Neural cell (in vitro differentiated cells): ENCODE results near the gene NANP. TPM values are rescaled to one million over a fixed set of nuclear protein-coding genes. Genes with fewer than 3 reads are reported as not detected.

Source experiments
- H2AFZ ChIP-seq: fragments of 200-600, 300-800 bp; sonication (generic), shearing (Covaris generic); 2 replicates; pipeline ENCODE4 v1.6.0; 2014; ENCODE audit warnings: low read depth, mild to moderate bottlenecking, antibody characterized with exemption, low read length, moderate library complexity
- H3F3A ChIP-seq: fragments of 200-600 bp; shearing (Covaris generic); 2 replicates; pipeline ENCODE4 v1.6.1; 2016; ENCODE audit warnings: mild to moderate bottlenecking, moderate library complexity, mixed read lengths, antibody characterized with exemption, low read length; ENCODE audit not compliant: insufficient read depth, poor library complexity, severe bottlenecking
- H3K27ac ChIP-seq: fragments of 200-600, 300-800 bp; sonication (generic), shearing (Covaris generic); 2 replicates; pipeline ENCODE4 v1.5.1; 2014; ENCODE audit warnings: mild to moderate bottlenecking, low read length, moderate library complexity
- H3K27me3 ChIP-seq: fragments of 300-800, 200-600 bp; sonication (generic), shearing (Covaris generic); 2 replicates; pipeline ENCODE4 v1.6.0; 2014; ENCODE audit warnings: mild to moderate bottlenecking, low read depth, low read length, moderate library complexity; ENCODE audit not compliant: insufficient read depth
- H3K36me3 ChIP-seq: fragments of 300-800, 200-600 bp; sonication (generic), shearing (Covaris generic); 2 replicates; pipeline ENCODE4 v1.5.1; 2014; ENCODE audit warnings: mild to moderate bottlenecking, antibody characterized with exemption, low read length, moderate library complexity; ENCODE audit not compliant: insufficient read depth
- H3K4me2 ChIP-seq: fragments of 300-800, 200-600 bp; sonication (generic), shearing (Covaris generic); 2 replicates; pipeline ENCODE4 v1.6.0; 2014; ENCODE audit warnings: mild to moderate bottlenecking, low read length
- H3K4me3 ChIP-seq: fragments of 300-800, 200-600 bp; sonication (generic), shearing (Covaris generic); 2 replicates; pipeline ENCODE4 v1.5.1; 2014; ENCODE audit warnings: mild to moderate bottlenecking, low read length, moderate library complexity
- H3K79me2 ChIP-seq: fragments of 200-600 bp; shearing (Covaris generic); replicated peaks from 2 replicates; pipeline ENCODE4 v1.6.0; 2014; ENCODE audit warnings: mild to moderate bottlenecking, low read length, moderate library complexity; ENCODE audit not compliant: insufficient read depth
- H3K9ac ChIP-seq: fragments of 300-800, 200-600 bp; sonication (generic), shearing (Covaris generic); 2 replicates; pipeline ENCODE4 v1.6.1; 2016; ENCODE audit warnings: mild to moderate bottlenecking, low read length, mixed read lengths
- H3K9me2 ChIP-seq: fragments of 200-600 bp; shearing (Covaris generic); 2 replicates; pipeline ENCODE4 v1.6.1; 2016; ENCODE audit warnings: mild to moderate bottlenecking, low read length, mixed read lengths; ENCODE audit not compliant: insufficient read depth
- H3K9me3 ChIP-seq: fragments of 200-600, 300-800 bp; sonication (generic), shearing (Covaris generic); 2 replicates; pipeline ENCODE4 v1.6.1; 2016; ENCODE audit warnings: mild to moderate bottlenecking, mixed run types, low read length, moderate library complexity, mixed read lengths
- H4K20me1 ChIP-seq: fragments of 200-600 bp; shearing (Covaris generic); 2 replicates; pipeline ENCODE4 v1.6.1; 2016; ENCODE audit warnings: mild to moderate bottlenecking, mixed run types; ENCODE audit not compliant: insufficient read depth
- CTCF ChIP-seq: fragments of 450-650 bp; IDR thresholded peaks from 2 replicates; pipeline ENCODE4 v1.5.1; 2014; ENCODE audit warnings: antibody characterized with exemption, mild to moderate bottlenecking, moderate library complexity; ENCODE audit not compliant: poor library complexity, severe bottlenecking
- EP300 ChIP-seq: fragments of 450-650 bp; conservative IDR thresholded peaks from 2 replicates; pipeline ENCODE4 v1.6.1; 2014; ENCODE audit warnings: antibody characterized with exemption, mild to moderate bottlenecking, moderate library complexity; ENCODE audit not compliant: poor library complexity, severe bottlenecking
- EZH2 ChIP-seq: fragments of 200-600, 300-800 bp; shearing (Covaris generic), sonication (generic); IDR thresholded peaks from 2 replicates; pipeline ENCODE4 v1.6.1; 2014; ENCODE audit warnings: antibody characterized with exemption, low read length, borderline replicate concordance, mild to moderate bottlenecking; ENCODE audit not compliant: insufficient read depth, poor library complexity, severe bottlenecking
- MXI1 ChIP-seq: fragments of 450-650 bp; conservative IDR thresholded peaks from 2 replicates; pipeline ENCODE4 v1.6.1; 2014; ENCODE audit warnings: antibody characterized with exemption, mild to moderate bottlenecking; ENCODE audit not compliant: poor library complexity, severe bottlenecking
- POLR2AphosphoS5 ChIP-seq: IDR thresholded peaks from 2 replicates; pipeline ENCODE4 v1.6.1; 2012
- RAD21 ChIP-seq: fragments of 450-650 bp; conservative IDR thresholded peaks from 2 replicates; pipeline ENCODE4 v1.6.1; 2014; ENCODE audit warnings: antibody characterized with exemption, mild to moderate bottlenecking, moderate library complexity
- REST ChIP-seq: IDR thresholded peaks from 2 replicates; pipeline ENCODE4 v1.6.1; 2012; ENCODE audit warnings: borderline replicate concordance
- SMC3 ChIP-seq: fragments of 450-650 bp; conservative IDR thresholded peaks from 2 replicates; pipeline ENCODE4 v1.6.1; 2014; ENCODE audit warnings: antibody characterized with exemption, mild to moderate bottlenecking, moderate library complexity; ENCODE audit not compliant: poor library complexity
- TAF1 ChIP-seq: IDR thresholded peaks from 2 replicates; pipeline ENCODE4 v1.6.1; 2012; ENCODE audit warnings: low read depth
- polyA plus RNA-seq: library from polyadenylated mRNA; depleted of rRNA; stranded (reverse); fragments of >200 nt; gene quantifications from 2 replicates; pipeline ENCODE4 v1.2.3, GENCODE V29; 2014

Gene NANP
- polyA plus RNA-seq, 1 donor from 2014 or later: 4.1 TPM

GRCh38 chr20:25571240-25571639, 52.6 kb downstream of the NANP start:
- Histone ChIP-seq H3K9me3 (no peaks in the 10 kb centered on the region), H3K27me3 (no peaks in the 10 kb centered on the region), H3F3A (no peaks in the 10 kb centered on the region), H3K9ac (no peak overlapping the region), H2AFZ (no peak overlapping the region), H3K36me3 (no peaks in the 10 kb centered on the region), H4K20me1 (no peaks in the 10 kb centered on the region), H3K4me2 (no peak overlapping the region), H3K9me2 (no peaks in the 10 kb centered on the region), H3K79me2 (peaks cover 71% of the 10 kb centered on the region), H3K27ac (no peak overlapping the region), H3K4me3 (no peak overlapping the region)
- TF ChIP-seq REST (no peak), EZH2 (no peak), EP300 (no peak), POLR2AphosphoS5 (no peak), CTCF (no peak), SMC3 (no peak), RAD21 (no peak), TAF1 (no peak), MXI1 (no peak)

GRCh38 chr20:25570148-25570530, 53.7 kb downstream of the NANP start:
- H3K27me3 ChIP-seq: no peaks in the 10 kb centered on the region
- no peak overlapping the region for H3K9ac ChIP-seq
- H4K20me1 ChIP-seq: no peaks in the 10 kb centered on the region
- no peak overlapping the region for H3K4me3 ChIP-seq
- H3K9me2 ChIP-seq: no peaks in the 10 kb centered on the region
- H3K9me3 ChIP-seq: no peaks in the 10 kb centered on the region
- H3K36me3 ChIP-seq: no peaks in the 10 kb centered on the region
- no peak overlapping the region for H3K27ac ChIP-seq
- H2AFZ ChIP-seq: no peak overlapping the region
- no peaks in the 10 kb centered on the region for H3F3A ChIP-seq
- TF ChIP-seq RAD21 (no peak), EP300 (no peak), CTCF (no peak), EZH2 (no peak), TAF1 (no peak), POLR2AphosphoS5 (no peak), SMC3 (no peak), REST (no peak), MXI1 (no peak)
- H3K4me2 ChIP-seq: no peak overlapping the region
- peaks cover 70% of the 10 kb centered on the region for H3K79me2 ChIP-seq
